Mononuclear cell (primary cell): ENCODE results near the gene HCFC1R1. TPM values are rescaled to one million over a fixed set of nuclear protein-coding genes. Genes with fewer than 3 reads are reported as not detected.
A peak's percentile ranks its signal among the peaks of the same experiment; 100 is the strongest.
"Not testable (repeated sequence)": the region's sequence is repeated elsewhere in the genome, so short reads cannot be mapped to it uniquely, and the experiment has no call there.

Experiments
- H3K27me3 ChIP-seq: 2 replicates; pipeline ENCODE4 v1.6.0; 2011; ENCODE audit warnings: low read length, control low read depth; ENCODE audit not compliant: insufficient read depth
- H3K4me1 ChIP-seq: 2 replicates; pipeline ENCODE4 v1.5.1; 2011; ENCODE audit warnings: mild to moderate bottlenecking, low read length, control low read depth; ENCODE audit not compliant: insufficient read depth
- H3K4me3 ChIP-seq: 2 replicates; pipeline ENCODE4 v1.5.1; 2011; ENCODE audit warnings: mild to moderate bottlenecking, low read length, moderate library complexity
- H3K9me3 ChIP-seq: 2 replicates; pipeline ENCODE4 v1.5.1; 2011; ENCODE audit warnings: low read depth, mild to moderate bottlenecking, control low read depth, low read length
- total RNA-seq: library from RNA; depleted of rRNA; stranded (reverse); fragments of >200 nt; gene quantifications from one replicate; pipeline ENCODE4 v1.2.3, GENCODE V29; 2012

The HCFC1R1 gene
- 8.2 TPM for total RNA-seq

- Histone ChIP-seq H3K4me3 (peak within 1 kb of the TSS; percentile 45), H3K4me1 (peaks cover 70% of the 10 kb centered on the region), H3K27me3 (peaks cover 4% of the 10 kb centered on the region), H3K9me3 (no peaks in the 10 kb centered on the region)
Measured at GRCh38 chr16:3023669-3024478, at the start of gene HCFC1R1, which contains the start of gene THOC6. Gene HCFC1R1, minus strand, starts transcription at chr16:3023942. Its CDS starts 1 bp downstream, at chr16:3023941. Gene THOC6, plus strand, starts transcription at chr16:3024035. Its CDS starts 292 bp downstream, at chr16:3024327.

- Histone ChIP-seq H3K4me3 (no peak overlapping the region), H3K27me3 (no peaks in the 10 kb centered on the region), H3K9me3 (no peaks in the 10 kb centered on the region), H3K4me1 (peaks cover 89% of the 10 kb centered on the region)
Measured at GRCh38 chr16:3073448-3073847, 49.7 kb upstream of the HCFC1R1 start.

DNA sequence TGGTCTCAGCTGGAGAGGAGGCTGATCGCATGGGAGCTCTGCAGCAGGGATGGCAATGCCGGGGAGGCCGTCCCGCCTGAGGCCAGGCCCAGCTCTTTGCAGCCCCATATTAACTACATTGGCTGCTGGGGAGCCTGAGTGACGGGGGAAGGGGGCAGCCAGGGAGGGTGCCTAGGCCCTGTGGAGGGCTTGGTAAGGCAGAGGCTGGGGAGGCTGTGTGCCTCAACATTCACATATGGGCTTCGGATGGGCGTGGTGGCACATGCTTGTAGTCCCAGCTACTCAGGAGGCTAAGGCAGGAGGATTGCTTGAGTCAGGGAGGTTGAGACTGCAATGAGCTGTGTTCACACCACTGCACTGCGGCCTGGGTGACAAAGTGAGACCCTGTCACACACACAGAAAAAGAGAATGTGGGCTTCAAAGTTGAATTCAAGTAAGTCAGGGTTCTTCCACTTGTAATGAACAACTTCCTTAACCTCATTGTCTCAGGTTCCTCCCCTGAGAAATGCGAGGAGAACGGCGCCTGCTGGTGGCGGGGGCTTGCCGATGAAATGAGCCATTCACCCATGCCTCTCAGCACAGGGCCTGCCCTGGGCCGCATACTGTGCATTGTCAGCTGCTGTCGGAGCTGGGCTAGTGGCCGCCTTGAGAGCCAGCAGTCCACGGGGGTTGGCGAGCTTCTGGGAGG is 49.0 kb upstream of the HCFC1R1 start:
- not testable (repeated sequence) for H3K27me3 ChIP-seq, H3K4me3 ChIP-seq, H3K9me3 ChIP-seq
- H3K4me1 ChIP-seq: peaks cover 93% of the 10 kb centered on the region

GRCh38 chr16:3072148-3072547 is 48.4 kb upstream of the HCFC1R1 start:
- H3K4me3 ChIP-seq, H3K9me3 ChIP-seq, H3K27me3 ChIP-seq: not testable (repeated sequence)
- H3K4me1 ChIP-seq: peaks cover 87% of the 10 kb centered on the region

GRCh38 chr16:3071655-3072054 is 47.9 kb upstream of the HCFC1R1 start:
- no peak overlapping the region for H3K4me3 ChIP-seq
- H3K4me1 ChIP-seq: peaks cover 82% of the 10 kb centered on the region
- no peaks in the 10 kb centered on the region for H3K9me3 ChIP-seq

GRCh38 chr16:3070608-3071111 is 46.9 kb upstream of the HCFC1R1 start:
- no peaks in the 10 kb centered on the region for H3K9me3 ChIP-seq
- H3K27me3 ChIP-seq: no peaks in the 10 kb centered on the region
- H3K4me3 ChIP-seq: no peak overlapping the region

More at GRCh38 chr16:3071655-3072054, 47.9 kb upstream of the HCFC1R1 start:
- H3K27me3 ChIP-seq: no peaks in the 10 kb centered on the region

DNA sequence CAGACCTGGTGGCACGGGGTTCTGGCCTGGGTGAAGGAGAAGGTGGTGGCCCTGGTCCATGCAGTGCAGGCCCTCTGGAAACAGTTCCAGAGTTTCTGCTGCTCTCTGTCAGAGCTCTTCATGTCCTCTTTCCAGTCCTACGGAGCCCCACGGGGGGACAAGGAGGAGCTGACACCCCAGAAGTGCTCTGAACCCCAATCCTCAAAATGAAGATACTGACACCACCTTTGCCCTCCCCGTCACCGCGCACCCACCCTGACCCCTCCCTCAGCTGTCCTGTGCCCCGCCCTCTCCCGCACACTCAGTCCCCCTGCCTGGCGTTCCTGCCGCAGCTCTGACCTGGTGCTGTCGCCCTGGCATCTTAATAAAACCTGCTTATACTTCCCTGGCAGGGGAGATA is 45.4 kb upstream of the HCFC1R1 start:
- H3K27me3 ChIP-seq, H3K9me3 ChIP-seq, H3K4me3 ChIP-seq: not testable (repeated sequence)
- H3K4me1 ChIP-seq: peaks cover 63% of the 10 kb centered on the region

More at GRCh38 chr16:3070608-3071111, 46.9 kb upstream of the HCFC1R1 start:
- peaks cover 72% of the 10 kb centered on the region for H3K4me1 ChIP-seq

- Histone ChIP-seq H3K9me3 (no peaks in the 10 kb centered on the region), H3K4me1 (peaks cover 58% of the 10 kb centered on the region), H3K4me3 (no peak overlapping the region), H3K27me3 (no peaks in the 10 kb centered on the region)
Measured at GRCh38 chr16:3068487-3068886, 44.7 kb upstream of the HCFC1R1 start.

DNA sequence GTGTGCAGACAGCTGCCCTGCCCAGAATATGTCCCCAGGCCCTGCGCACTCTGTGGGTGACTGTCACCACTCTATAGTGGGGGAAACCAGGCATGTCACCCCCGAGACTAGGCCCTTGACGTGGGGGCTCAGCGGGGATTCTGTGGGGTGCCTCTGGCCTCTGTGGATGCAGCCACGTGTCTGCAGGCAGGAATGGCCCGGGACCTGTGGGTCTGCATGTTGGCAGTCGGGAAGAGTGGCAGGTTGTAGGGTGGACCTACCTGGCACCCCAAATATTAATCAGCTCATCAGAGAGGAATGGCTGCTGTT is 42.7 kb upstream of the HCFC1R1 start:
- Histone ChIP-seq H3K4me1 (peaks cover 57% of the 10 kb centered on the region), H3K4me3 (peak overlapping the region; percentile 60), H3K9me3 (no peaks in the 10 kb centered on the region), H3K27me3 (no peaks in the 10 kb centered on the region)

- H3K9me3 ChIP-seq: no peaks in the 10 kb centered on the region
- peak overlapping the region; percentile 60 for H3K4me3 ChIP-seq
- H3K27me3 ChIP-seq: no peaks in the 10 kb centered on the region
- peaks cover 53% of the 10 kb centered on the region for H3K4me1 ChIP-seq
Measured at GRCh38 chr16:3065742-3066439, 42.1 kb upstream of the HCFC1R1 start.

- H3K27me3 ChIP-seq: no peaks in the 10 kb centered on the region
- peaks cover 48% of the 10 kb centered on the region for H3K4me1 ChIP-seq
- no peaks in the 10 kb centered on the region for H3K9me3 ChIP-seq
- peak within 1 kb of the TSS; percentile 60 for H3K4me3 ChIP-seq
Measured at GRCh38 chr16:3065069-3065741, 41.5 kb upstream of the HCFC1R1 start, which contains the start of gene IL32. Gene IL32, plus strand, starts transcription at chr16:3065640. Its CDS starts 172 bp downstream, at chr16:3065812.

DNA sequence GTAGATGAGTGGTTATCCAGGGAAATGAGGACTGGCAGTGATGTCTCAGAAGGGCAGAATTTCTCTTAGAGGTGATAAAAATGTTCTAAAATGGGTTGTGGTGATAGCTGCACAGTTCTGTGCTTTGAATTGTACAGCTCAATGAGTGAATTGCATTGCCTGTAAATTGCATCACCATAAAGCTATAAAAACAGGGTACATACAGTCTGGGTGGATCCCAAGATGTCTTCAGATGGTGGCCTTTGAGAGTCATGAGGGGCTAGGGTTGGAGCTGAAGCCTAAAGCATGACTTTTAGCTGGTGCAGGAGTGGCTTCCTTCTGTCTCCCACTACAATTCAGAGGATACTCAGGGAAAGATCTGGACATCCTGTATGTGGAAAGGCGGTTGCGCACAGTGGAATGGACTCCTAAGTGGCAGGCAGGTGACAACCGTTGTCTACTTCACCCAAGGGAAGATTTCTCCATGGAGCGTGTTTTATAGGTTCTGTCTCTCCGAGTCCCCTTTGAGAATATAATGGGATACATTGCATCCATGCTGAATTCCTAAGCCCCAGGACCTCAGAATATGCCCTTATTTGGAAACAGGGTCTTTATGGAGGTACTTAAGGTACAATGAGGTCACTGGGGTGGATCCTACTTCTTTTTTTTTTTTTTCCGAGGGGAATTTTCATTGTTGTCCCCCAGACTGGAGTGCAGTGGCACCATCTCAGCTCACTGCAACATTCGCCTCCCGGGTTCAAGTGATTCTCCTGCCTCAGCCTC is 40.1 kb upstream of the HCFC1R1 start:
- no peak overlapping the region for H3K4me3 ChIP-seq
- H3K27me3 ChIP-seq: no peaks in the 10 kb centered on the region
- H3K9me3 ChIP-seq: no peaks in the 10 kb centered on the region
- H3K4me1 ChIP-seq: peaks cover 45% of the 10 kb centered on the region

- H3K4me3 ChIP-seq: no peak overlapping the region
- H3K27me3 ChIP-seq: no peaks in the 10 kb centered on the region
- H3K4me1 ChIP-seq: peaks cover 45% of the 10 kb centered on the region
- H3K9me3 ChIP-seq: no peaks in the 10 kb centered on the region
Measured at GRCh38 chr16:3062553-3062952, 38.8 kb upstream of the HCFC1R1 start.
